ENCODE measurements around the gene SLC39A11.

Gene SLC39A11

DNA sequence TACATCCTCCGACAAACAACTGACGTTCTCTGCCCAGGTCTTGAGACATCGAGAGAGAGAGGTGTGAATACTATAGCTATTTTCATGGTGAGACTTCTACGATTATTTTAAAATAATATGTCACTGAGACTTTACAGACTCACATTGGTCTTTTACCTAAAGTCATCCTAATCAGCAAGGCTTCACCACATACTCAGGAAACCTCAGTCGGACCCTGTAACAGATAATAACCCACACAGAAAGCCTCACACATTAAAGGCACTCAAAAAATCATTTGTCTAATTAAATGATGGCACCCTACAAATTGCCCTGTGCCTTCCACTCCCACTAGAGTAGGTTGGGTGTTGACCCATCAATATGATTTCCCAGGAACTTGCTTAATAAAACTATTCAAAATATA lies 19.8 kb upstream of the SLC39A11 start:
- H3K4me3 ChIP-seq (ENCODE audit: low read depth, low read length), result no peak overlapping the region
- in situ Hi-C loops (cut with HindIII; ENCODE audit: low sequenced_read_pairs), result no loop called here
- DNase-seq (ENCODE audit: low read depth, low spot score), result no peak
- TF ChIP-seq, protein P1, sequence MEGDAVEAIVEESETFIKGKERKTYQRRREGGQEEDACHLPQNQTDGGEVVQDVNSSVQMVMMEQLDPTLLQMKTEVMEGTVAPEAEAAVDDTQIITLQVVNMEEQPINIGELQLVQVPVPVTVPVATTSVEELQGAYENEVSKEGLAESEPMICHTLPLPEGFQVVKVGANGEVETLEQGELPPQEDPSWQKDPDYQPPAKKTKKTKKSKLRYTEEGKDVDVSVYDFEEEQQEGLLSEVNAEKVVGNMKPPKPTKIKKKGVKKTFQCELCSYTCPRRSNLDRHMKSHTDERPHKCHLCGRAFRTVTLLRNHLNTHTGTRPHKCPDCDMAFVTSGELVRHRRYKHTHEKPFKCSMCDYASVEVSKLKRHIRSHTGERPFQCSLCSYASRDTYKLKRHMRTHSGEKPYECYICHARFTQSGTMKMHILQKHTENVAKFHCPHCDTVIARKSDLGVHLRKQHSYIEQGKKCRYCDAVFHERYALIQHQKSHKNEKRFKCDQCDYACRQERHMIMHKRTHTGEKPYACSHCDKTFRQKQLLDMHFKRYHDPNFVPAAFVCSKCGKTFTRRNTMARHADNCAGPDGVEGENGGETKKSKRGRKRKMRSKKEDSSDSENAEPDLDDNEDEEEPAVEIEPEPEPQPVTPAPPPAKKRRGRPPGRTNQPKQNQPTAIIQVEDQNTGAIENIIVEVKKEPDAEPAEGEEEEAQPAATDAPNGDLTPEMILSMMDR (IDR thresholded peaks at IDR 0.05; ENCODE audit: low read depth, low read length), result no peak

GRCh38 chr17:73111386-73111785 lies 18.9 kb upstream of the SLC39A11 start:
- H3K4me3 ChIP-seq (ENCODE audit: low read depth, low read length), result no peak overlapping the region
- DNase-seq (ENCODE audit: low read depth, low spot score), result no peak
- TF ChIP-seq, protein P1 (IDR thresholded peaks at IDR 0.05; ENCODE audit: low read depth, low read length), result no peak
- in situ Hi-C loops (cut with HindIII; ENCODE audit: low sequenced_read_pairs), result no loop called here

DNA sequence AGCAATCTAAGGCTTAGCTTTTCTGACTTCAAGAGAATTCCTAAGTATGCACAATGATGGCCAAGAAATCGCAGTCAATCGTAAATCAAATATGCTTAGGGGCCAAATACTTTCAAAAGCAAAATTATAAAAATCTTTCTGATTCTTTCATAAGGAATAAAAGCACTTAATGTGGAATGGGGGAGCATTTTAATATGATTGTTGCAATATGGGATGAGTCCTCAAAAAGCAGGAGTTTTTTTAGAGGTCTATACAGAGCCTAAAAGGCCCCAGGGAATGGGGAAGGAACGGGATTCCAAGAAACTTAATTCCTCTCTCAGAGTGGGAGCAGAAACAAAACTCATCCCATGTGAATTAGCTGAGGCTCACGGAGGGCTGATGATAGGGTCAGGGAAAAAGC lies 14.7 kb upstream of the SLC39A11 start:
- in situ Hi-C loops (cut with HindIII; ENCODE audit: low sequenced_read_pairs), result no loop called here
- TF ChIP-seq, protein P1 (IDR thresholded peaks at IDR 0.05; ENCODE audit: low read depth, low read length), result no peak
- no peak overlapping the region for H3K4me3 ChIP-seq (ENCODE audit: low read depth, low read length)
- no peak for DNase-seq (ENCODE audit: low read depth, low spot score)

- in situ Hi-C loops (cut with HindIII; ENCODE audit: low sequenced_read_pairs), result no loop called here
- no peak overlapping the region for H3K4me3 ChIP-seq (ENCODE audit: low read depth, low read length)
- DNase-seq (ENCODE audit: low read depth, low spot score), result no peak
- TF ChIP-seq, protein P1 (IDR thresholded peaks at IDR 0.05; ENCODE audit: low read depth, low read length), result no peak
These were observed 12.9 kb upstream of the SLC39A11 start for GRCh38 chr17:73105431-73105830.

DNA sequence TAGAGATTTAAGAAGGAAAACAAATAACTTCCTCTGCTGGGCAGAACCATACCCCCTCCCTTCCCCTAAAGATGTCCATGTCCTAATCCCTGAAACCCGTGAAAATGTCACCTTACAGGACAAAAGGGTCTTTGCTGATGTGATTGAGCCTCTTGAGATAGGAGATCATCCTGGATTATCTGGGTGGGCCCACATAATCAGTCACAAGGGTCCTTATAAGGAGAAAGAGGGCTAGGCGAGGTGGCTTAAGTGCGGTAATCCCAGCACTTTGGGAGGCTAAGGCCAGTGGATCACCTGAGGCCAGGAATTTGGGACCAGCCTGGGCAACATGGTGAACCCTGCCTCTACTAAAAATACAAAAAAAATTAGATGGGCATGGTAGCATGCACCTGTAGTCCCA lies 12.0 kb upstream of the SLC39A11 start:
- in situ Hi-C loops (cut with HindIII; ENCODE audit: low sequenced_read_pairs), result no loop called here
- H3K4me3 ChIP-seq (ENCODE audit: low read depth, low read length), result no peak overlapping the region
- TF ChIP-seq, protein P1 (IDR thresholded peaks at IDR 0.05; ENCODE audit: low read depth, low read length), result no peak
- DNase-seq (ENCODE audit: low read depth, low spot score), result no peak

GRCh38 chr17:73103641-73104335 lies 11.3 kb upstream of the SLC39A11 start:
- no peak overlapping the region for H3K4me3 ChIP-seq (ENCODE audit: low read depth, low read length)
- in situ Hi-C loops (cut with HindIII; ENCODE audit: low sequenced_read_pairs), result no loop called here
- TF ChIP-seq, protein P1 (IDR thresholded peaks at IDR 0.05; ENCODE audit: low read depth, low read length), result no peak
- DNase-seq (ENCODE audit: low read depth, low spot score), result peak; percentile 75

Data from astrocyte of the spinal cord (primary cell).